Neural cell (in vitro differentiated cells): ENCODE results near the gene TMEM234.

Experiments
- EP300 ChIP-seq: fragments of 450-650 bp; conservative IDR thresholded peaks from 2 replicates; pipeline ENCODE4 v1.6.1; 2014; ENCODE audit warnings: antibody characterized with exemption, mild to moderate bottlenecking, moderate library complexity; ENCODE audit not compliant: poor library complexity, severe bottlenecking
- EZH2 ChIP-seq: fragments of 200-600, 300-800 bp; shearing (Covaris generic), sonication (generic); IDR thresholded peaks from 2 replicates; pipeline ENCODE4 v1.6.1; 2014; ENCODE audit warnings: antibody characterized with exemption, low read length, borderline replicate concordance, mild to moderate bottlenecking; ENCODE audit not compliant: insufficient read depth, poor library complexity, severe bottlenecking
- MXI1 ChIP-seq: fragments of 450-650 bp; conservative IDR thresholded peaks from 2 replicates; pipeline ENCODE4 v1.6.1; 2014; ENCODE audit warnings: antibody characterized with exemption, mild to moderate bottlenecking; ENCODE audit not compliant: poor library complexity, severe bottlenecking
- POLR2AphosphoS5 ChIP-seq: IDR thresholded peaks from 2 replicates; pipeline ENCODE4 v1.6.1; 2012
- RAD21 ChIP-seq: fragments of 450-650 bp; conservative IDR thresholded peaks from 2 replicates; pipeline ENCODE4 v1.6.1; 2014; ENCODE audit warnings: antibody characterized with exemption, mild to moderate bottlenecking, moderate library complexity
- SMC3 ChIP-seq: fragments of 450-650 bp; conservative IDR thresholded peaks from 2 replicates; pipeline ENCODE4 v1.6.1; 2014; ENCODE audit warnings: antibody characterized with exemption, mild to moderate bottlenecking, moderate library complexity; ENCODE audit not compliant: poor library complexity
- TAF1 ChIP-seq: IDR thresholded peaks from 2 replicates; pipeline ENCODE4 v1.6.1; 2012; ENCODE audit warnings: low read depth
- TF ChIP-seq, protein P1 (sequence below): fragments of 450-650 bp; IDR thresholded peaks from 2 replicates; pipeline ENCODE4 v1.5.1; 2014; ENCODE audit warnings: antibody characterized with exemption, mild to moderate bottlenecking, moderate library complexity; ENCODE audit not compliant: poor library complexity, severe bottlenecking
- TF ChIP-seq, protein P2 (sequence below): IDR thresholded peaks from 2 replicates; pipeline ENCODE4 v1.6.1; 2012; ENCODE audit warnings: borderline replicate concordance

DNA sequence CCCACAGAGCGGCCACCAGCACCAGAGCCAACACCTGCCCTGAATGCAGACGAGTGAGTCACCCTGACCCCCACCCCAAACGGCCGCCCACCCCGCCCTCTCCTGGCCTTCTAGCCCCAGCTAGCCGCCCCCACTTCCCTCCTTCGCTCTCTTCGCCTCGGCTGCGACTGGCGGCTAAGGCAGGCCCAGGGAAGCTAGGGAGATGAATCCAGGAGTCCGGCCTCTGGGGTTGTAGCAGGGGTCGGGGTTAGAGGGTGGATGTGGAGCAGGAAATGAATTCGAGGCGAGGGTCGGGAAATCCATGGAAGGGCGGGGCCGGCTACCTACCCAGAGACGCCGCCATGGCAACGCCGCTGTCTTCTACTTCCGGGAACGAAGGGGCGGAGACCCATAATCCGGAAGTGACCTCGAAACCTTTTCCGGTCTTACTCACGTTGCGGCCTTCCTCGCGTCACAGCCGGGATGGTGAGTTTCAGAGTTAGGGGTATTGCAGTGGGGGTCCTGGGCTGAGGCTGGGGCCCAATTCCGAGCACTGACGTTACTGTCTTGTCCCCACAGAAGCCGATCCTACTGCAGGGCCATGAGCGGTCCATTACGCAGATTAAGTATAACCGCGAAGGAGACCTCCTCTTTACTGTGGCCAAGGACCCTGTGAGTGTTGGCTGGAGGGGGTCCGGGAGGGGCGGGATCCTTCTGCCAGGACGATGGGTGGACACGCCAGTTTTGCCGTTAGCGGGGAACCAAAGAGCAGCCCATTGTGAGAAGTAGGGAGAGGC, at the start of gene TMEM234, which contains the start of gene EIF3I:
- TF ChIP-seq, protein P1, sequence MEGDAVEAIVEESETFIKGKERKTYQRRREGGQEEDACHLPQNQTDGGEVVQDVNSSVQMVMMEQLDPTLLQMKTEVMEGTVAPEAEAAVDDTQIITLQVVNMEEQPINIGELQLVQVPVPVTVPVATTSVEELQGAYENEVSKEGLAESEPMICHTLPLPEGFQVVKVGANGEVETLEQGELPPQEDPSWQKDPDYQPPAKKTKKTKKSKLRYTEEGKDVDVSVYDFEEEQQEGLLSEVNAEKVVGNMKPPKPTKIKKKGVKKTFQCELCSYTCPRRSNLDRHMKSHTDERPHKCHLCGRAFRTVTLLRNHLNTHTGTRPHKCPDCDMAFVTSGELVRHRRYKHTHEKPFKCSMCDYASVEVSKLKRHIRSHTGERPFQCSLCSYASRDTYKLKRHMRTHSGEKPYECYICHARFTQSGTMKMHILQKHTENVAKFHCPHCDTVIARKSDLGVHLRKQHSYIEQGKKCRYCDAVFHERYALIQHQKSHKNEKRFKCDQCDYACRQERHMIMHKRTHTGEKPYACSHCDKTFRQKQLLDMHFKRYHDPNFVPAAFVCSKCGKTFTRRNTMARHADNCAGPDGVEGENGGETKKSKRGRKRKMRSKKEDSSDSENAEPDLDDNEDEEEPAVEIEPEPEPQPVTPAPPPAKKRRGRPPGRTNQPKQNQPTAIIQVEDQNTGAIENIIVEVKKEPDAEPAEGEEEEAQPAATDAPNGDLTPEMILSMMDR, result no peak
- TF ChIP-seq, protein P2, sequence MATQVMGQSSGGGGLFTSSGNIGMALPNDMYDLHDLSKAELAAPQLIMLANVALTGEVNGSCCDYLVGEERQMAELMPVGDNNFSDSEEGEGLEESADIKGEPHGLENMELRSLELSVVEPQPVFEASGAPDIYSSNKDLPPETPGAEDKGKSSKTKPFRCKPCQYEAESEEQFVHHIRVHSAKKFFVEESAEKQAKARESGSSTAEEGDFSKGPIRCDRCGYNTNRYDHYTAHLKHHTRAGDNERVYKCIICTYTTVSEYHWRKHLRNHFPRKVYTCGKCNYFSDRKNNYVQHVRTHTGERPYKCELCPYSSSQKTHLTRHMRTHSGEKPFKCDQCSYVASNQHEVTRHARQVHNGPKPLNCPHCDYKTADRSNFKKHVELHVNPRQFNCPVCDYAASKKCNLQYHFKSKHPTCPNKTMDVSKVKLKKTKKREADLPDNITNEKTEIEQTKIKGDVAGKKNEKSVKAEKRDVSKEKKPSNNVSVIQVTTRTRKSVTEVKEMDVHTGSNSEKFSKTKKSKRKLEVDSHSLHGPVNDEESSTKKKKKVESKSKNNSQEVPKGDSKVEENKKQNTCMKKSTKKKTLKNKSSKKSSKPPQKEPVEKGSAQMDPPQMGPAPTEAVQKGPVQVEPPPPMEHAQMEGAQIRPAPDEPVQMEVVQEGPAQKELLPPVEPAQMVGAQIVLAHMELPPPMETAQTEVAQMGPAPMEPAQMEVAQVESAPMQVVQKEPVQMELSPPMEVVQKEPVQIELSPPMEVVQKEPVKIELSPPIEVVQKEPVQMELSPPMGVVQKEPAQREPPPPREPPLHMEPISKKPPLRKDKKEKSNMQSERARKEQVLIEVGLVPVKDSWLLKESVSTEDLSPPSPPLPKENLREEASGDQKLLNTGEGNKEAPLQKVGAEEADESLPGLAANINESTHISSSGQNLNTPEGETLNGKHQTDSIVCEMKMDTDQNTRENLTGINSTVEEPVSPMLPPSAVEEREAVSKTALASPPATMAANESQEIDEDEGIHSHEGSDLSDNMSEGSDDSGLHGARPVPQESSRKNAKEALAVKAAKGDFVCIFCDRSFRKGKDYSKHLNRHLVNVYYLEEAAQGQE, result peak; percentile 25
- TF ChIP-seq POLR2AphosphoS5 (peak; percentile 94), MXI1 (peak; percentile 90), RAD21 (no peak), EZH2 (no peak), EP300 (no peak), TAF1 (no peak), SMC3 (peak; percentile 17)
